Measurements from ENCODE around the gene CMIP.
"Not testable (repeated sequence)": the region's sequence is repeated elsewhere in the genome, so short reads cannot be mapped to it uniquely, and the experiment has no call there.

CMIP gene

DNA sequence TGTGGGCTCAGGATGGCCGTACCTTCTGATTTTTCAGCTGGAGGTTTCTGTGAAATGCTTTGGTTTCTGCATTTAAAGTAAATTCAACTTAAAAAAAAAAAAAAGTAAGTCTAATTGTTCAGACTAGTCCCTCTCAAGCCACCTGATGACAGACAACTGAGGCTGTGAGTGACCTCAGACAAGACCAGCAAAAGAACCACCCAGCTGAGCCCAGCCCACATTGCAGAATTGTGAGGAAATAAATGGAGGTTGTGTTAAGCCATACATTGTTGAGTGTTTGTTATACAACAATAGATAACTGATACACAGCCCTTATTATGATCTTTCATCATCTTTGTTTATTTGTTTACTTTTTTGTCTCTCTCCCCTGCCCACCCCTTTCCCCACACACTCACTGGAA lies 44.7 kb upstream of the CMIP start:
- H3K4me3 ChIP-seq (ENCODE audit: low read depth, low read length): no peak overlapping the region
- no peaks in the 10 kb centered on the region for H3K27me3 ChIP-seq (ENCODE audit: control insufficient read depth, insufficient read depth, low read length)
- no peaks in the 10 kb centered on the region for H3K36me3 ChIP-seq (ENCODE audit: control insufficient read depth, insufficient read depth, low read length)
- no peaks in the 10 kb centered on the region for H3K4me1 ChIP-seq
- no peak overlapping the region for H2AFZ ChIP-seq
- no peak overlapping the region for H3K27ac ChIP-seq
- H3K9ac ChIP-seq: no peak overlapping the region
- TF ChIP-seq, protein P1, sequence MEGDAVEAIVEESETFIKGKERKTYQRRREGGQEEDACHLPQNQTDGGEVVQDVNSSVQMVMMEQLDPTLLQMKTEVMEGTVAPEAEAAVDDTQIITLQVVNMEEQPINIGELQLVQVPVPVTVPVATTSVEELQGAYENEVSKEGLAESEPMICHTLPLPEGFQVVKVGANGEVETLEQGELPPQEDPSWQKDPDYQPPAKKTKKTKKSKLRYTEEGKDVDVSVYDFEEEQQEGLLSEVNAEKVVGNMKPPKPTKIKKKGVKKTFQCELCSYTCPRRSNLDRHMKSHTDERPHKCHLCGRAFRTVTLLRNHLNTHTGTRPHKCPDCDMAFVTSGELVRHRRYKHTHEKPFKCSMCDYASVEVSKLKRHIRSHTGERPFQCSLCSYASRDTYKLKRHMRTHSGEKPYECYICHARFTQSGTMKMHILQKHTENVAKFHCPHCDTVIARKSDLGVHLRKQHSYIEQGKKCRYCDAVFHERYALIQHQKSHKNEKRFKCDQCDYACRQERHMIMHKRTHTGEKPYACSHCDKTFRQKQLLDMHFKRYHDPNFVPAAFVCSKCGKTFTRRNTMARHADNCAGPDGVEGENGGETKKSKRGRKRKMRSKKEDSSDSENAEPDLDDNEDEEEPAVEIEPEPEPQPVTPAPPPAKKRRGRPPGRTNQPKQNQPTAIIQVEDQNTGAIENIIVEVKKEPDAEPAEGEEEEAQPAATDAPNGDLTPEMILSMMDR (IDR thresholded peaks at IDR 0.05): no peak
- H3K9me3 ChIP-seq (ENCODE audit: control insufficient read depth, low read length): no peaks in the 10 kb centered on the region
- no peak overlapping the region for H3K4me2 ChIP-seq (ENCODE audit: low read length)
- no peaks in the 10 kb centered on the region for H3K79me2 ChIP-seq

DNA sequence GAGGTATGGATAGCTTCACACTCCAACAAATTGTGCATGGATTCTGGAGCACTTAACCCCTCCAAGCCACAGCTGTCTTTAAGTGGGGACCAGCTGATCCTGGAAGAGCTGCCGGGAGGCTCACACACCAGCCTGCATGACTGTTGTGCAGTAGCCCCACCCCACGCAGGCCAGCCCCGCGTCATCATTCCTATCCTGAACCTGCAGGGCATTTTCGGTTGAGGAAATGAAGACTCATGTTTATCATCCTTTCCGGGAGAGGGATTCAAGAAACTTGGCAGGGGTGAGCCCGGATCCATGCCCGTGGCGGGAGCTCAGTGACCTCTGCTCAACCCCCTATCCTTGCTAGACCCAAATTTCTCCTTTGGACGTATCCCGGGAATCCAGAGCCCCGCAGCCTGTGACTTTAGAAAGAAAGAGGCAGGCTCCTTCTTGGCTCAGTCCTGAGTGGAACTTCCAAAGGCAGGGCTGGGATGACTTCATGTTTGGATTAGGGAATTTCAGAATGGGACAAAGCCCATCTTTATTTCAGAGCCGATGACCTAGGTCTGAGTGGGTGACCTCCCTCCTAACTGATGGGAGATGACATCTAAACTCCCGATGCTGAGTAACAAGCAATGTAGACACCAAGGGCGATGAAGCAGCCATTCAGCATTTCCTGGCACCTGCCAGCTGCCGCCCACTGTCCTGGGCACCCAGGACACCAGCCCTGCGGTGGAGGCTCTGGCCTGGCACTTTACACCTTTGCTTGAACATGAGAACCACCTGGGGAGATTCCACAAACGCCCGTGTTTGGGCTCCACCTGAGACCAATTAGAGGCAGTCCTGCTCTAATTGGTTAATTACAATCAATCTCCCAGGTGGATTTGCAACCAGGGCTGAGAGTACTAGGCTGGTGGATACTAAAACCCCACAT lies 43.3 kb upstream of the CMIP start:
- Histone ChIP-seq H3K79me2 (no peaks in the 10 kb centered on the region), H3K9ac (no peak overlapping the region), H3K36me3 (ENCODE audit: control insufficient read depth, insufficient read depth, low read length) (no peaks in the 10 kb centered on the region), H3K9me3 (ENCODE audit: control insufficient read depth, low read length) (no peaks in the 10 kb centered on the region), H3K27ac (peak overlapping the region; percentile 39), H3K4me2 (ENCODE audit: low read length) (no peak overlapping the region), H3K4me1 (no peaks in the 10 kb centered on the region), H2AFZ (no peak overlapping the region), H3K4me3 (ENCODE audit: low read depth, low read length) (no peak overlapping the region), H3K27me3 (ENCODE audit: control insufficient read depth, insufficient read depth, low read length) (no peaks in the 10 kb centered on the region)
- TF ChIP-seq, protein P1 (IDR thresholded peaks at IDR 0.05): no peak

DNA sequence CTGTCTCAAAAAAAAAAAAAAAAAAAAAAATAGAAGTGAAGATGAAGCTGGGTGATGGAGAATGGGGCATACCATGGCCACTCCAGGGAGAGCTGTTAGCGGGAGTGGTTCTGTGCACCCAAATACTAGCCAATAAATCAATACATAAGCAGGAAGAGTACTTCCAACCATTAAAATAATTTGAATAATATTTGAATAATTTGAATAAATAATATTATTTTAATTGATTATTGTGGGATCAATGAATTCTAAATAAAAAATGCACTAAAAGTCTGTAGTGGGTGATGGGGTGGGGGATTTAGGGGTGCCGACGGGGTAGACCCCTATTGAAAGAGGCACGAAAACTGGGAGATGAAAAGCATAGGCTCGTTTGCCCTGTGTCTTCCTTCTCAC lies 41.4 kb upstream of the CMIP start:
- Histone ChIP-seq H2AFZ (peak overlapping the region; percentile 68), H3K27me3 (ENCODE audit: control insufficient read depth, insufficient read depth, low read length) (no peaks in the 10 kb centered on the region), H3K36me3 (ENCODE audit: control insufficient read depth, insufficient read depth, low read length) (no peaks in the 10 kb centered on the region), H3K9ac (no peak overlapping the region), H3K4me1 (no peaks in the 10 kb centered on the region), H3K27ac (no peak overlapping the region), H3K4me2 (ENCODE audit: low read length) (no peak overlapping the region), H3K79me2 (no peaks in the 10 kb centered on the region), H3K9me3 (ENCODE audit: control insufficient read depth, low read length) (no peaks in the 10 kb centered on the region), H3K4me3 (ENCODE audit: low read depth, low read length) (no peak overlapping the region)
- TF ChIP-seq, protein P1 (IDR thresholded peaks at IDR 0.05): no peak

DNA sequence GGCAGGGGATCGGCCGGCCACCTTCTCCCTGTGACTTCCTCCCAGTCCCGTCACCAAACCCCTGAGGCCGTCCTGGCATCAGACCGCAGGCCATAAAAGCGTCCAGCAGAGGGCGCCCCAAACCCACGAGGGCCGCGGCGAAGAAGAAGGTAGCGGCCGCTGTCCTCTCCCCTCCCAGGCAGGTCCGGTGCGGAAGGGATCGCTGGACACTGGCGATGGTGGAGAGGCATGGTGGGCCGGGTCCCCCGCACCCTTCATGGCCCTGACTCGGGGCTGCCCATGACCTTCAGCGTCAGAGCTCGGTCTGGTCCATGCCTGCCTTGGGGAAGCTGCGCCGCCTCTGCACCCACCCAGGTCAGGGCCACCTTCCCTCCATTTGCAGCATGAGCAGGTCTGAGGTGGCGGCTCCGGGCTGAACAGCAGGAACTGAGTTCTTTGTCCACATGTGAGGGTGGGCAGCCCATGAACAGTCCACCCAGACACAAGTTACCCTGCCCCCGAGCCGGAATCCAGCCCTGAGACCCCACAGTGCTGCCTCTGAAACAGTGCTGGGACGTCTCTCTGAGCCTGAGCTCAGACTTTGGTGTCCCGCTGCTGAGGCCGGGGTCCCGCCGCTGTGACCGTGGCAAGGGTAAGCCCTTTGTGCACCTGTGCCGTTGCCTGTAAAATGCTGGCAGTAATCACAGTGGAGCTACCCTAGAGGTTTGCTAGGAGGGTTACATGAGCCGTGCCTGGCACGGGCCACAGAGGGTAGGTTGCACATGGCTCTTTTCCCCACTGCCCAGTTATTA lies 40.8 kb upstream of the CMIP start:
- Histone ChIP-seq H3K27ac (no peak overlapping the region), H3K4me2 (ENCODE audit: low read length) (peak overlapping the region; percentile 16), H3K9me3 (ENCODE audit: control insufficient read depth, low read length) (no peaks in the 10 kb centered on the region), H3K36me3 (ENCODE audit: control insufficient read depth, insufficient read depth, low read length) (no peaks in the 10 kb centered on the region), H3K4me3 (ENCODE audit: low read depth, low read length) (no peak overlapping the region), H3K27me3 (ENCODE audit: control insufficient read depth, insufficient read depth, low read length) (no peaks in the 10 kb centered on the region), H2AFZ (peak overlapping the region; percentile 68), H3K4me1 (no peaks in the 10 kb centered on the region), H3K9ac (no peak overlapping the region), H3K79me2 (no peaks in the 10 kb centered on the region)
- TF ChIP-seq, protein P1 (IDR thresholded peaks at IDR 0.05): peak; percentile 96

DNA sequence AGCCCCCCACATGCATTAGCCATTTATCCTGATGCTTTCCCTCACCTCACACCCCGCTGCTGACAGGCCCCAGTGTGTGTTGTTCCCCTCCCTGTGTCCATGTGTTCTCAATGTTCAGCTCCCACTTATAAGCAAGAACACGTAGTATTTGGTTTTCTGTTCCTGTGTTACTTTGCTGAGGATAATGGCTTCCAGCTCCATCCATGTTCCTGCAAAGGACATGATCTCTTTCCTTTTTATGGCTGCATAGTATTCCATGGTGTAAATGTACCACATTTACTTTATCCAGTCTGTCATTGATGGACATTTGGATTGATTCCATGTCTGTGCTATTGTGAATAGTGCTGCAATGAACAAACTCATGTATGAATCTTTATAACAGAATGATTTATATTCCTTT lies 39.6 kb upstream of the CMIP start:
- not testable (repeated sequence) for H3K27me3 ChIP-seq (ENCODE audit: control insufficient read depth, insufficient read depth, low read length); H3K9ac ChIP-seq; H3K79me2 ChIP-seq; H3K4me3 ChIP-seq (ENCODE audit: low read depth, low read length); H3K4me2 ChIP-seq (ENCODE audit: low read length); H3K27ac ChIP-seq; H3K9me3 ChIP-seq (ENCODE audit: control insufficient read depth, low read length); H3K36me3 ChIP-seq (ENCODE audit: control insufficient read depth, insufficient read depth, low read length); H2AFZ ChIP-seq; H3K4me1 ChIP-seq

Data from parathyroid adenoma (tissue), 2 donors.